Suprapubic skin (tissue), 4 donors: ENCODE data around the gene SEC22A.

Experiments used
- EP300 ChIP-seq: sonication (generic); formaldehyde crosslinking; IDR thresholded peaks from one replicate; pipeline ENCODE4 v1.6.1; 2017; ENCODE audit warnings: antibody characterized with exemption
- POLR2A ChIP-seq, 2 donors: fragments of 450-650 bp; IDR thresholded peaks; one replicate each; pipeline ENCODE4 v1.6.1; 2017; ENCODE audit warnings: antibody characterized with exemption in 2 of 2, mild to moderate bottlenecking in 2 of 2, moderate library complexity in 2 of 2
- POLR2AphosphoS5 ChIP-seq, 3 donors: sonication (generic); formaldehyde crosslinking; IDR thresholded peaks; one replicate each; pipeline ENCODE4 v1.6.1; 2017; ENCODE audit warnings: antibody characterized with exemption in 3 of 3
- TF ChIP-seq, protein P1 (sequence below), 2 donors: fragments of 200-600 bp in 1 of 2; fragments of 450-650 bp in 1 of 2; sonication (generic) in 1 of 2; IDR thresholded peaks; one replicate each; pipeline ENCODE4 v1.5.1; 2016 to 2019; ENCODE audit warnings: antibody characterized with exemption in 2 of 2, mild to moderate bottlenecking in 1 of 2, moderate library complexity in 1 of 2

- TF ChIP-seq, protein P1, sequence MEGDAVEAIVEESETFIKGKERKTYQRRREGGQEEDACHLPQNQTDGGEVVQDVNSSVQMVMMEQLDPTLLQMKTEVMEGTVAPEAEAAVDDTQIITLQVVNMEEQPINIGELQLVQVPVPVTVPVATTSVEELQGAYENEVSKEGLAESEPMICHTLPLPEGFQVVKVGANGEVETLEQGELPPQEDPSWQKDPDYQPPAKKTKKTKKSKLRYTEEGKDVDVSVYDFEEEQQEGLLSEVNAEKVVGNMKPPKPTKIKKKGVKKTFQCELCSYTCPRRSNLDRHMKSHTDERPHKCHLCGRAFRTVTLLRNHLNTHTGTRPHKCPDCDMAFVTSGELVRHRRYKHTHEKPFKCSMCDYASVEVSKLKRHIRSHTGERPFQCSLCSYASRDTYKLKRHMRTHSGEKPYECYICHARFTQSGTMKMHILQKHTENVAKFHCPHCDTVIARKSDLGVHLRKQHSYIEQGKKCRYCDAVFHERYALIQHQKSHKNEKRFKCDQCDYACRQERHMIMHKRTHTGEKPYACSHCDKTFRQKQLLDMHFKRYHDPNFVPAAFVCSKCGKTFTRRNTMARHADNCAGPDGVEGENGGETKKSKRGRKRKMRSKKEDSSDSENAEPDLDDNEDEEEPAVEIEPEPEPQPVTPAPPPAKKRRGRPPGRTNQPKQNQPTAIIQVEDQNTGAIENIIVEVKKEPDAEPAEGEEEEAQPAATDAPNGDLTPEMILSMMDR (IDR thresholded peaks at IDR 0.05), result no peak
- TF ChIP-seq POLR2AphosphoS5 (IDR thresholded peaks at IDR 0.05) (no peak), POLR2A (IDR thresholded peaks at IDR 0.05) (no peak), EP300 (no peak)
Measured at GRCh38 chr3:123290962-123291361, 89.2 kb downstream of the SEC22A start.
